GM21423 (cell line): Measurements from ENCODE around the gene ARPC5L.
"Not testable (repeated sequence)": the region's sequence is repeated elsewhere in the genome, so short reads cannot be mapped to it uniquely, and the experiment has no call there.

ENCODE experiments used
- ATAC-seq: cut with Tn5 transposase; IDR thresholded peaks from one replicate; pipeline ENCODE4 v1.9.1; 2021; ENCODE audit warnings: mild to moderate bottlenecking, moderate library complexity; ENCODE audit not compliant: unreplicated experiment

Gene ARPC5L

GRCh38 chr9:124840300-124840833 is 21.6 kb upstream of the ARPC5L start:
- ATAC-seq = no peak

GRCh38 chr9:124841075-124841821 is 20.7 kb upstream of the ARPC5L start:
- ATAC-seq = no peak

- no peak for ATAC-seq
Measured at GRCh38 chr9:124843456-124844034, 18.4 kb upstream of the ARPC5L start.

GRCh38 chr9:124844291-124844690 is 17.6 kb upstream of the ARPC5L start:
- no peak for ATAC-seq

DNA sequence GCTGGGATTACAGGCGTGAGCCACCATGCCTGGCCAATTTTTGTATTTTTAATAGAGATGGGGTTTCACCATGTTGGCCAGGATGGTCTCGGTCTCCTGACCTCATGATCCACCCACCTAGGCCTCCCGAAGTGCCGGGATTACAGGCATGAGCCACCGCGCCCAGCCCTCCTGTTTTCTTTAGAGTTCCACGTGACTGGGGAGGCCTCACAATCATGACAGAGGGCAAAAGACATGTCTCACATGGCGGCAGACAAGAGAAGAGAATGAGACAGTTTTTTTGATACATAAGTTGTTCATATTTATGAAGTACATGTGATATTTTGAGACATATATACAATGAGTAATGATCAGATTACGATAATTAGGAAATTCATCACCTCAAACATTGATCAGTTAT is 15.5 kb upstream of the ARPC5L start:
- ATAC-seq = not testable (repeated sequence)

DNA sequence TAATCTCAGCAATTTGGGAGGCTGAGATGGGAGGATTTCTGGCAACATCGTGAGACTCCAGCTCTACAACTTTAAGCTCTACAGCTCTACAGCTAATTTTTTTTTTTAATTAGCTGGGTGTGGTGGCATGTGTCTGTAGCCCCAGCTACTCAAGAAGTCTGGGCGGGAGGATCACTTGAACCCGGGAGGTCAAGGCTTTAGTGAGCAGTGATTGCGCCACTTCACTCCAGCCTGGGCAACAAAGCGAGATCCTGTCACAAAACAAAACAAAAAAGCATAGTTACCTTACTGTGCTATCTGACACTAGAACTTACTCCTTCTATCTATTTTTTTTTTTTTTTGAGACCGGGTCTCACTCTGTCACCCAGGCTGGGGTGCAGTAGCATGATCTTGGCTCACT is 15.0 kb upstream of the ARPC5L start:
- no peak for ATAC-seq

DNA sequence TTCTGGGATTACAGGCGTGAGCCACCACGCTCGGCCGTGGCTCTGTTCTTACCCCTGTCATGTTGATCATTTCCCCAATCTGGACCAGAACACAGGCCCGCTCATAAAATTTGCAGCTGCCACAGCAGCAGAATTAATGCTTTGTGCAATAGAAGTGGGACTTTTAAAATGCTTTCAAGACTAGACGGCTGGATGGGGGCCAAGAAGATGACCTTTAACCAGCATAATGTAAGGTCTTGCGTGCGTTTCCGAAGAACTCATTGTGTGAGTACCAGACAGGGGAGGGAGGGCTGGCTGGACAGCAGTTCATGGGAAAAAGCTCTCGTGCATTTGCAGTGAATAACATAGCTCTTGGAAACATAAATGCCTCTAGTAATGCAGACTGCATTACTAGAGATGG is 12.1 kb upstream of the ARPC5L start:
- ATAC-seq = no peak

DNA sequence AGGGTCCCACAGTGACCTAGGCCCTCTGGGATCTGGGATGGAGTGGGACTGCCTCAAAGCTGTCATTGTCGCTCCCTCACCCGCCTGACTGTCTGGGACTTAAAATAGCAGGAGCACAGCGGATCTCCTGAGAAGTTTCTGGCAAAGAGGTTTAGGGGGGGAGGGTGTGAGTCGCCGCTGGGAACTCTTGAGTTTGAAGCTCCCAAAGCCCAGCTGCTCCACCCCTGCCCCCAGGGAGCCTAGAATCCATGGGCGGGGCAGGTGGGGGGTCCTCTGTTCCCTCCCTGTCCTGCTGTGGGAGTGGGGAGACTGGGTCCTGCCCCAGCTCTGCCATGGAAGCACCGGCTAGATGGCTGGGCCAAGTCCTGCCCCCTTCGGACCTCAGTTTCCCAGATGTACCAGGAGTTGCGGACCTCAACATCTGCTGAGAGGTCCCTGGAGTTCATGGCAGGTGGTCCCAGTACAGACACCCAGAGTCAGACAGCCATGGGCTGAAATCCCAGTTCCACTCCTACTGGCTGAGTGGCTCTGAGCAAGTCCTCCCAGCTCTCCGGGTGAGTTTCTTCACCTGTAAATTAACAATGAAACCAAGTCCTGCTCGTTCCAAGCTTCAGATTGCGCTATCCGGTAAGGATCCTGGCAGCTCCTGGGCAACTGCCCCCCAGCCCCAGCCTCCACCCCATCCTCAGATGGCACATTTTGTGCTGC is 9.7 kb upstream of the ARPC5L start:
- ATAC-seq = no peak

DNA sequence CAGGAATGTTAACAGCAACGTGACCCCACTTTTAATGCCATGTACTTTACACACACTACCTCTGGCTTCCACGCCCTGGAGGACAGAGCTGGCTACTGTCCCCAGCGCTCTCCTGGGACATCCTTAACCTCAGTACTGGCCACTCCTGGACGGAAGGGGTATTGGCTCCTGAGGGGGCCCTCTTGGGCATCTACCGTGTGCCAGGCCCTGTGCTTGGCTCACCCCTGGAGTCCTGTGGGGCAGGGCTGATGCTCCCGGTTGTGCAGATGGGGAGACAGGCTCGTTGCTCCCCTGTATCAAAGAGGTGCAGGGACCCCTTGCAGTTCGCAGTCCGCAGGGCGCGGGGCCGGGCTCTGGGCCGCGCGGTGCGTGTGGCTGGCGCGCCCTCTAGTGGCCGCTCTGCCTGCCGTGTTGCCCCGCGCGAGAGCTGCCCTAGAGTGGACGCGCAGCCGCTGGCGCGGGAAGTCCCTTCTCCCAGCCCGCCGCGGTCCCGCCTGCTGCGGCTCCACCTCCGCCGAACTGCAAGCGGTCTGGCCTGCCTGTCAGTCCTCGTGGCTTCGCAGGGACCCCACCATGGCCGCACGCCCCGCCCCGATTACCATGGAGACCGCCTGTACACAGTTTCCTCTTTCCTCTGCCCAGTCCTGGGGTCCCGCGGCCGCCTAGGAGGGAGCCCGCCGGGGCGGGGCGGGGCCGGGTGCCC is 8.9 kb upstream of the ARPC5L start, which contains the start of gene WDR38:
Gene WDR38 (plus strand): TSS at position 632 of the 703 bp plus-strand sequence. CDS start 72 bp downstream, outside the sequence.
- peak; percentile 67 for ATAC-seq

DNA sequence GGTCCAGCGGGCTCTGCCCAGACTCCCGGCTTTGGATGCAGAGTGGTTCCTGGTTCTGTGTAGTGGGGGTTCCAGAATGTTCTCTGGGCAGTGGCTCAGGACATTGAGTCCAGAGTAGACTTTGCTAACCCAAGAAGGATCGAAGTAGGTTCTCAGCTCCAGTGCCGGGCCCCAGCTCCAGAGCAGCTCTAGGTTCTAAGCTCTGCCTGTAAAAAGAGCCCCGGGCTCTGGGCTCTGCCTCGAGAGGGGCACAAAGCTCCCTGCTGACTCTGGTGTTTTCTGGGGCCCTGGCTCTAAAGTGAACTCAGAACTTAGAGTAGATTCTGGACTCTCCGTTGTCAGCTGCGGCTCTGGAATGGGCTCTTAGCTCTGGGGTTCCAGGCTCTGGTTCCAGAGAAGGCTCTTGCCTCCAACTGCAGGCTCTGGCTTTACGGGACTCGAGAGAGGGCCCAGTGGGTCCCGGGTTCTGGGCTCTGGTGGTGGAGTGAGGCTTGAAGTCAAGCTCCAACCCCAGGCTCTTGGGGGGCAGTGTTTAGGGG is 8.3 kb upstream of the ARPC5L start:
- no peak for ATAC-seq

DNA sequence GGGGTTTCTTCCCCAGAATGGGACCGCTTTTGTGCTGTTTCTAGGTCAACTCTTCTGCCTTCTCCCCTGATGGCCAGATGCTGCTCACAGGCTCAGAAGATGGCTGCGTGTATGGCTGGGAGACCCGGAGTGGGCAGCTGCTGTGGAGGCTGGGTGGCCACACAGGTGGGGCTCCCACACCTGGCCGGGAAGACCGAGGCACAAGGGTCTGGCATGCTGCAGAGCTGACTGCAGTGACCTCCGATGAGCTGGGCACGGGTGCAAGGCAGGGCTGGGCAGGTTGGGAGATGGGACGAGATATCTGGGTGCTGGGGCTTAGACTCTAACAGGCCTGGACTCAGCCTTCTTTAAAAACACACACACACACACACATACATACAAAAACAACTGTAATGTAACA is 7.8 kb upstream of the ARPC5L start:
- no peak for ATAC-seq

DNA sequence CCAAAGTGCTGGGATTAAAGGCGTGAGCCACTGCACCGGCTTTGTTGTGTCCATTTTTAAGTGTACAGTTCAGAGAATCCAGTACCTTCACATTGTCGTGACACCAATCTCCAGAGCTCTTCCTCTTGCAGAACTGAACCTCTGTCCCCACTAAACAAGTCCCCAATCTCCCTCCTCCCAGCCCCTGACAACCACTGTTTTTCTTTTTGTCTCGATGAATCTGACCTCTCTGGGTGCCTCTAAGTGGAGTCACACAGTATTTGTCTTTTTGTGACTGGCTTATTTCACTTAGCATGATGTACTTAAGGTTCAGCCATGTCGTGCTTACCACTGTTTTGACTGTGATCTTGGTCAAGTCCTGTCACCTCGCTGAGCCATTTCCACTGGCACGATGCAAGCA is 7.1 kb upstream of the ARPC5L start:
- no peak for ATAC-seq

- no peak for ATAC-seq
Measured at GRCh38 chr9:124855566-124855943, 6.4 kb upstream of the ARPC5L start.

DNA sequence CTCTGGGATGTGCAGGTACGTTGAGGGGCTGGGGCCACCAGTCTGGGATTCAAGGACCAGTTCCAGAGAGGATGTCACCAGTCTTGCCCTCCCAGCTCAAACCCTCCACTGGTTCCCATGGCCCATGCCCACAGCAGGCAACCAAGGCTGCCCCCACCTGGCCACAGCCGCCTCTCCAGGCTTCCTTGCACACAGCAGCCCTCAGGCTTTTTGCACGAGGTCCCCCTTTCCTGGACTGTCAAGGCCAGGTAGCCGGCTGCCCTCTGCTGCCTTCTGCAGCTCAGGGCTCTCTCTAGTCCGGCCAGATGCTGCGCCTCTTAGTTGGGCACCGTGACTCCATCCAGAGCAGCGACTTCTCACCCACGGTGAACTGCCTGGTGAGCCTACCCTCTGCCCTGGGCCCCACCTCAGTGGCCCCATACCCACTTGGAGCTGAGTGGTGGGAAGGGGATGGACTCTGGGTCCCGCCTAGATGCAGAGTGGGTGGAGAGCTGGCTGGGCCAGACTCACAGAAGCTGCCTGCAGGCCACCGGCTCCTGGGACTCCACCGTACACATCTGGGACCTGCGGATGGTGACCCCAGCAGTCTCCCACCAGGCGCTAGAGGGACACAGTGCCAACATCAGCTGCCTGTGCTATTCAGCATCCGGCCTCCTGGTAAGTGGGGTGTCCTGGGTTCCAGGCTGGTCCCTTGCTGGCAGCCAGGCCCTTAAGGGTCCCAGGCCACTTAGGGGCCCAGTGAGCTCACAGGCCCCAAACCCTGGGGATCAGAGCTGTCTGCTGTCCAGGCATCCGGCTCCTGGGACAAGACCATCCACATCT is 5.8 kb upstream of the ARPC5L start:
- no peak for ATAC-seq

DNA sequence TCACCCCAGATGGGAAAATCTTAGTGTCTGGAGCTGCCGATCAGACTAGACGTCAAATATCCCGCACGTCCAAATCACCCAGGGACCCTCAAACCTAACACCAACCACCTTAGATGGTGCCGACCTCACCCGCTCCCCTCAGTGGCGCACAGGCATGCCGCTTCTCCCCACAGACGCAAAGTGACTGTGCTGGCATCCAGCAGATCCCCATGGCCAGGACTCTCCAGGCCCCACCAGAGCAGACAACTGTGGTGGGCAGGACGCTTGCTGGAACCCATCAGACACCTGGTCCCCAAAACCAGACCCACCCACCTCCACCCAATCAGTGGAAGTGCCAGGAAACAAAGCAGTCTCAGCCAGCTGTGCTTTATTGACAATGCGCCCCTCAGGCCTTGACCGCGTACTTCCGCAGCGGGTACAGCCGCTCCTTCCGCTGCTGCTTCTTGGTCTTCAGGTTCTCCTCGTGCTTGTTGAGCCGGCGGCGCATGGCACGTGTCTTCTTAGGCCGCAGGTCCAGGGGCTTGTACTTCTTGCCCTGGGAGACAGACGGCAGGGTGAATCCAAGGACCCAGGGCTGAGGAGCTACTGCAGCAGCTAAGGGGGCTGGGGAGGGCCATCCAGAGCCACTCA is 4.3 kb upstream of the ARPC5L start:
- no peak for ATAC-seq

- ATAC-seq = no peak
Measured at GRCh38 chr9:124858330-124859046, 3.4 kb upstream of the ARPC5L start.

DNA sequence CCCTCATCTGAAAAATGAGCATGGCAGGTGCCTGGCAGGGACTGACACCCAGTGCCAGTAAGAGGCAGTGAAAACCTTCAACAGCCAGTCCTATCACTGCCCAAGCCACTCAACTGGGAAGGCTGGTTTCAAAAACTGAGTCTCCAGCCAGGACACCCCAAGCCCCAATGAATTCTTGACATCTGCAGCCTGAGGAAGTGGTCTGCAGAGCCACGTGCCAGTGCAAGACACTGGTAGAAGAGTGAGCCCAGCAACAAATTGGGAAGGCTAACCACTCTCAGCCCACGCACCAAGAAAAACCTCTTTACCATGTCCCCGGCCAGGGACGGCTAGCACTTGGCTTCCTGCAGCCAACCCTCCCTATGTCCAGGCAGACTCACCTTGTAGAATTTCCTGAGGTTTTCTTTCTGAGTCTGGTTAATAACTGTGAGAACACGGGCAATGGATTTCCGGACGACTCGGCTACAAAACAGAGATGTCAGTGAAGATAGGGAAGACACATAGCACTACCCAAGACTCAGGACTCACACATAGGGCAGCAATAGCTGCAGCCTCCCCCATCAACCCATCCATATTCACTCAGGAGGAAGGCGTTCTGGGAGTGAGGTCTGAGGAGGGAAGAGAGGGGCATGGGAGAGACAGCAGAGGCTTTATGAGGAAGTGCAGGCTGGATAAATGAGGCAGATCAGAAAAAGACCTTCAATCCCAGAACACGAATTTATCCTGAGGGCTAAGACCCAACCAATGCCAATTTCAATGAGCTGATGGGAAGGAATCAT is 1.9 kb upstream of the ARPC5L start:
- no peak for ATAC-seq
